Measurements from ENCODE around the gene GK. TPM values are rescaled to one million over a fixed set of nuclear protein-coding genes. Genes with fewer than 3 reads are reported as not detected.

The GK gene
- total RNA-seq, 1 experiment from 2014 or later, result 5.5 TPM

DNA sequence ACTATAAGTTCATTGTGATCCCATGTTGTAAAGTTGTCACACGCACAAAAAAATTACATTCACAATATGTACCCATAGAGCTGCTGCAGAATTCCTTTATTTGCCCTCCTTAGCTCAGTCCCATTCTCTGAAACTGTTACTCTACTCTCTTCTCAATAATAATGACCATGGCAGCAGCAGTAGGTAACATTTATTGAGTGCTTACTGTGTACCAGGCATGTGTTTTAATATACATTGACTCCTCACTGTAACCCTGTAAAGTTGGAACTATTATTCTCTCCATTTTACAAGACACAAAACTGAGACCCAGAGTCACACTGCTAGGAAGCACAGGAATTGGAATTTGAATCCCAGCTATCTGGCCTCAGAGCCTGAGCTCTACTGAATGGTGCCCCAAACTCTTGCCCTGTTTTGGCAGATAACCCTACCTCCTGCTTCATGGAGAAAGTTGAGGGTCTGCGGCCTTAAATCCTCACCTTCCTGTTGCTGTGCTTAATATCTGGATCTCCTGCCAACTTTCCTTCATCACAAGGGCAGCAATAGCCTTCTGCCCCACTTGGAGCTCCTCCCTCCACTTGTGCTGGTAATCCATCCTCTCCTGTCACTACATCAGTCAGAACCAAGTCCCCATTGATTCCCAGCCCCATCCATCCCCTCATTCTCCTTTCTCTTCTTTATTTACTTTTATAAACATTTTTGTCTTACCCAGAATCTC lies 20.8 kb downstream of the GK start:
- no peaks in the 10 kb centered on the region for H3K27me3 ChIP-seq
- DNase-seq, result no peak
- H3K36me3 ChIP-seq, result no peaks in the 10 kb centered on the region
- H3K9me3 ChIP-seq, result no peaks in the 10 kb centered on the region
- no peak overlapping the region for H3K4me3 ChIP-seq

DNA sequence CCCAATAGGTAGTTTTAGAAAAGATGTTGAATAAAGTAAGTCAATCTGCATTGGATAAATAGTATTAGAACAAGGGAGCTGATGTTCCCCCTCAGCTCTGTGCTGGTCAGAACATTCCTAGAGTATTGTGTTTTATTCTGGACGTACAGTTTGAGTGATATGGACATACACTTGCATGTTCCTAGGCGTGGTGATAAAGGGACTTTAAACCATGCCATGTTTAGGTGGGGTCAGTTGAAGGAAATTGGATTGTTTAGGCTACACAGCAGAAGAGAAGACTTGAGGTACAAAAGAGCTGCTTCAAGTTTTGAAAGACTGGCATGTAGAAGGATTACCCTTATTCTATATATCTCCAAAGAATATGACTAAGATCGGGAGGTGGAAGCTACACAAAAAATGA lies 21.6 kb downstream of the GK start:
- no peaks in the 10 kb centered on the region for H3K27me3 ChIP-seq

DNA sequence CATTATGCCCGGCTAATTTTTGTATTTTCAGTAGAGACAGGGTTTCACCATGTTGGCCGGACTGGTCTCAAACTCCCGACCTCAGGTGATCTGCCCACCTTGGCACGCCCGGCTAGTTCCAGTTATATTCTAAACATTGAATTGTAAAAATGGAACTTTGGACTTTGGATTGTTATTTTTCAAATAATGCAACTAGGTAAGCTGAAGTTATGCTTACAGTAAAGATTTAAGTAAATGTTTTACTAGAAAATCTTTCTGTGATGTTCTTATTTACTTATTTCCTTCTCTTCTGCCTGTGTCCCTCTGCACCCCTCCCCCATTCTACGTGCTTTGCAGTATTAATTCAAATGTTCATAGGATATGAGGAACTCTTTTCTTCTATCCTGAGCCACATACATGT lies 26.1 kb downstream of the GK start:
- H3K27me3 ChIP-seq, result no peaks in the 10 kb centered on the region
- H3K4me3 ChIP-seq, result no peak overlapping the region
- DNase-seq, result no peak
- H3K36me3 ChIP-seq, result no peaks in the 10 kb centered on the region
- H3K9me3 ChIP-seq, result no peaks in the 10 kb centered on the region

More for the DNA sequence above, 21.6 kb downstream of the GK start:
- no peaks in the 10 kb centered on the region for H3K36me3 ChIP-seq
- no peaks in the 10 kb centered on the region for H3K9me3 ChIP-seq
- no peak overlapping the region for H3K4me3 ChIP-seq
- DNase-seq, result no peak

DNA sequence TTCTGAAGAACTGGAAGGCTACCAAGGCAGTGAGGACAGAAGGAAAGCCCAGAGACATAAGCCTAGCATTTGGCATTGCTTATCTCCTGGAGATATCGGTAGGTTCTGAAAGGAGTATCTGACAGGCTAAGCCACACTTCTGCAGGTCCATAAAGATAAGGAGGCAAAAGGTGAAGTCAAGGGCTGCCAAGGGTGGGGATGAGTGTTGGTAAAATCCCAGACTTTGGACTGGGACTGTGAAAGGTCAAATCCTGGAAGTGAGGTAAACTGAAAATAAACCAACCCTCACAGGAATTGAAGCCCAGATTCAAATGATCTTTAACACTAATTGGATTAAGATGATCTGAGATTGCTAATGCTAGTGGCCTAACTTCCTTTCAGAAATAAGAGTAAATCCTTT lies 27.4 kb downstream of the GK start:
- DNase-seq, result no peak
- Histone ChIP-seq H3K36me3 (no peaks in the 10 kb centered on the region), H3K4me3 (no peak overlapping the region), H3K9me3 (no peaks in the 10 kb centered on the region), H3K27me3 (no peaks in the 10 kb centered on the region)

DNA sequence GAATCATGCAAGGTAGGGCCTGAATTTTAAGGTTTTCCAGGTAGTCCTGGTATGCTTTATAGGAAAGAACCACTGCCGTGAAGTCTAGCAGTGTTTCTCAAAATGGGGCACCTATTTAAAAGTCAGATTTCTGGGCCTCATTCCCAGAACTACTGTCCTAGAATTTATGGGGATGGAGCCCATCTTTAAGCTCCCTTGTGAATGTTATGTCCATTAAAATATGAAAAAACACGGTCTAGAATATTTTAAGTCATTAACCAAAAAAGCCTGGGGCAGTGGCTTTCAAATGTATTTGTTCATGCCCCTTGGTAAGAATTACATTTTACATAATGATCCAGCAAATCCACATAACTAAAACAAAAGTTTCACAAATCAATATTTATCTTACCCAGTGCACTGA lies 35.4 kb downstream of the GK start:
- no peak overlapping the region for H3K4me3 ChIP-seq
- H3K9me3 ChIP-seq, result no peaks in the 10 kb centered on the region
- no peaks in the 10 kb centered on the region for H3K36me3 ChIP-seq
- H3K27me3 ChIP-seq, result no peaks in the 10 kb centered on the region
- DNase-seq, result no peak

DNA sequence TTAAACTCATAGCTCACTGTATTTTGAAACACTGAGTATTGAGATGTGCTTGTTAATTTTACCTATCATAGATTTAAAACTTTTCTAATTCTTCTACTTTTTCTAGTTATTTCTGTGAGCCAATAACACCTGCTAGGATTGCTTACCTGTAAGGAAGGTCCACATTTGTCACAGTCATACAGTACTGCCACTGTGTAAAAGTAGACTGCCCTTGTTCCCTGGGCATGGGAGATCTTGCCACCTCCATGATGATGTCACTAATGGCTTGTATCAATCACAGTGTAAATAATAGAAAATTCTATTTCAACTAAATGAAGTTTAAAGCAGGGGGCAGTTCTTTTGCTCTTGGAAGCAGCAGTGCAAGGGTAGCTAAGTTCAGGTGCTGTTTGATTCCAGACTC lies 35.9 kb downstream of the GK start:
- no peak overlapping the region for H3K4me3 ChIP-seq
- H3K36me3 ChIP-seq, result no peaks in the 10 kb centered on the region
- no peaks in the 10 kb centered on the region for H3K27me3 ChIP-seq
- H3K9me3 ChIP-seq, result no peaks in the 10 kb centered on the region
- DNase-seq, result no peak

DNA sequence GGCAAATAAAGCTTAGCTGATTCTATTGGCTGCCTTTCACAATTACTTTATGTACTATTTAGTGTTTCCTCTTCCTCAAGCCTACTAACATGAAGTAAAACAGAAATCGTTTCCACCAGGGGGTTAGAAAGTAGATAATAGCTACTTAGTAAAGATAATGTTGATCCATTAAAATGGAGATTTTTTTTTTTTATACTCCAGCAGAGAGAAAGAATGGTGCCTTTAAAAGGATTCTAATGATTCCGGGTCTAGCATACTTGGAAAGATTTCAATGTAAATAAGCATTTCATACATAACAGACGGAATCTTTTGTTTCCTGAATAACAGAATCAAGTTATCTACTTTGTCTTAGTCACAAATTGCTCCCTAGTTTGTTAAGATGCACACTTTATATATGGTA lies 37.1 kb downstream of the GK start:
- no peaks in the 10 kb centered on the region for H3K27me3 ChIP-seq
- H3K4me3 ChIP-seq, result no peak overlapping the region
- DNase-seq, result no peak
- H3K36me3 ChIP-seq, result no peaks in the 10 kb centered on the region
- H3K9me3 ChIP-seq, result no peaks in the 10 kb centered on the region

DNA sequence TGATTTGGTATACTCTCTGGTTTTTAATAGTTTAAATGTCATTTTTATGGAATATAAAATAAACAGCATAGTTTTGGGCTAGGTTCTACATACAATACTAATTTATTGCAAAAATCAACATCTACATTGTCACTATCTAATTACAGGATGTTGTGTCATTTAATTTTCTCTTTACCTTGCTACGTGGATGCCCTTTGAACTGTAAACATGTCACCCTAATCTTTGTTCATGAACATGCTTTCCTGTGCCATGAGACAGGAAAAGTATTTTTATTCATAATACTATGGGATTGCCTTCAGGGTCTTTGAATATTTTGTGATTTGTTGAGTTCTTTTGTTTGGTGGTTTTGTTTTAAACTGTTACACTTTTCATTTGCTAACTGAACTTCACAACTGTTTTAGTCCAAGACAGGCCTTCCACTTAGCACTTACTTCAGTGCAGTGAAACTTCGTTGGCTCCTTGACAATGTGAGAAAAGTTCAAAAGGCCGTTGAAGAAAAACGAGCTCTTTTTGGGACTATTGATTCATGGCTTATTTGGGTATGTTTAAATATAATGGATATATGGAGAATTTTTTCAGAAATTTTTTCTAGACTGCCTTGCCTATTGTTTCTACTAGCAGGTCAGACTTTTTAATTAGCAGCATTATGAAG lies 40.9 kb downstream of the GK start:
- H3K4me3 ChIP-seq, result no peak overlapping the region
- no peak for DNase-seq
- H3K27me3 ChIP-seq, result no peaks in the 10 kb centered on the region
- no peaks in the 10 kb centered on the region for H3K36me3 ChIP-seq
- H3K9me3 ChIP-seq, result no peaks in the 10 kb centered on the region

DNA sequence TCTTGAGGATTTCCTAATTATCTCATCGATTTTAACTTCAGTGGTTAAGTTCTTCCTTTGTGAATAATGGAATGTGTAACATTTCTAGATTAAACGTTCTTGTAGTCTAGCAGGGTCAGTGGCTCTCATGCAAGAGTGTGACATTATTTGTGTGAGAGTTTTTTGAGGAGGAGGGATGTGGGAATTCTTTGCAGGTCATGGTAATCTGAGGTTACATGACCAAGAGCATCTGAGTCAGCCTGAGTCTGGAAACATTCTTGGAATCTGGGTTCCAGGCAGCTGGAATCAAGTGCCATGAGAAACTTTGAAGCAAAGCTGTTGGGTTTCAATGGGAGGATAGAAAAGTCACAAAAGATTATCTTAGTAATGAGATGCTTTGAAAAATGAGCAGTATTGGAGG lies 49.5 kb downstream of the GK start:
- Histone ChIP-seq H3K9me3 (no peaks in the 10 kb centered on the region), H3K36me3 (no peaks in the 10 kb centered on the region), H3K27me3 (no peaks in the 10 kb centered on the region), H3K4me3 (no peak overlapping the region)
- DNase-seq, result no peak

DNA sequence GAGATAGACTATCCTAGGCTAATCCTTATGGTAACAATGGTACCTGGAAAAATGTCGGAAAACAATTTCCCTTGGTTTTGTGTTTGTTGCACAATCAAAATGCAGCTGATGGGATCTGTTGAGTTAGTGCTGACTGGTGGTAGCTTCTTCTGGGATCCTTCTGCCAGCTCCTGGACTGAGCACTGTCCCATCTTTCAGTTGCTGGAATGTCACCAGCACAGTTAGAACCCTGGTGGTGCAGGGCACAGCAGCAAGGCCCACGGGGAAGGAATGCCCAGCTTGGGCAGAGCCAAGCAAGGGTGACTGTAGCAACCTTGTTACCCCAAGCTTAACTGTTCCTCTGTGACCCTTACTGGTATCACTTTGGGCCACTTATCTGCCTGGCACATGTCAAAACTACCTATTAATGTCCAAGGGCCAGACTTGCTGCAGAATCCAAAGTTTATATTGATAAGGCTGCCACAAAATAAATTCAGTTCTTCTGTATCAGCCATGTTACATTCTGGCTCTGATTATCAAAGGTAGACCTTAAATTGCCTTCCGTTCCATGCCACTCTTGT lies 53.1 kb downstream of the GK start:
- Histone ChIP-seq H3K36me3 (no peaks in the 10 kb centered on the region), H3K9me3 (no peaks in the 10 kb centered on the region), H3K27me3 (no peaks in the 10 kb centered on the region), H3K4me3 (no peak overlapping the region)
- DNase-seq, result no peak

DNA sequence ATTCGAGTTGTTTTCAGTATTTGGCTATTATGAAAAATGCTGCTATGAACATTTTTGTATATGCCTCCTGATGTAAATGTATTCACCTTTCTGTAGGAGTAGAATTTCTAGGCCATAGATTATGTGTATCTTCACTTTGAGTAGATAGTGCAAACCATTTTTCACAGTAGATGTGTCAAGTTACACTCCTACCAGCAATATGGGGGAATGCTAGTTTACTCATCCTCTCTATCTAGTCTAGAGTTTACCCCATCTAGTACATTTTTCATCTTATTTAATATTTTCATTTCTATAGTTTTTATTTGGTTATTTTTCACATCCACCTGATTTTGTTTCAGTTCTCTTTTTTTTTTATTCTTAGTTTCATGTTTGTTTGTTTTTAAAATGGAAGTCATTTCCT lies 59.0 kb downstream of the GK start:
- no peak for DNase-seq
- H3K4me3 ChIP-seq, result no peak overlapping the region
- no peaks in the 10 kb centered on the region for H3K36me3 ChIP-seq
- no peaks in the 10 kb centered on the region for H3K27me3 ChIP-seq
- no peaks in the 10 kb centered on the region for H3K9me3 ChIP-seq

DNA sequence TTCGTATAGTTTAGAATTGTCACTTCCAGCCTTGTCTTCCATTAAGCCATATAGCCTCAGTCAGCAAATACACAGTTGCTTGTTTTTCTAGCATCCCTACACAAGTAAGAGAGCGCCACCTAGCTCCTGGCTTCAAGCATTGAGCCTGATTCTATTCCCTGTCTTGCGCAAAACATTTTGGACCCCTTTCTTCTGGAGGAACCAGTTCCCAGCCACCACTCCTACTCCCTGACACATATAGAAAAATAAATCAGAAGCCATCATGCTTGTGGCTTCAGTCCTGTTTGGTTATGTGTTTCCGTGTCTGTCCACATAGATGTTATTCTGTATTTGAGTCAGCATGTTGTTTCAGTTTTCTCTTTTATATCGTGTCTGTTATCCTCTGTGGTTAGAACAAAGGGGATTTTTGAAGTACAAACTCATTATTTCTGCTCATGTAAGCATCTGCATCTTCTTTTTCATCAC lies 59.9 kb downstream of the GK start:
- DNase-seq, result peak; percentile 7
- Histone ChIP-seq H3K36me3 (no peaks in the 10 kb centered on the region), H3K27me3 (no peaks in the 10 kb centered on the region), H3K4me3 (no peak overlapping the region), H3K9me3 (no peaks in the 10 kb centered on the region)

DNA sequence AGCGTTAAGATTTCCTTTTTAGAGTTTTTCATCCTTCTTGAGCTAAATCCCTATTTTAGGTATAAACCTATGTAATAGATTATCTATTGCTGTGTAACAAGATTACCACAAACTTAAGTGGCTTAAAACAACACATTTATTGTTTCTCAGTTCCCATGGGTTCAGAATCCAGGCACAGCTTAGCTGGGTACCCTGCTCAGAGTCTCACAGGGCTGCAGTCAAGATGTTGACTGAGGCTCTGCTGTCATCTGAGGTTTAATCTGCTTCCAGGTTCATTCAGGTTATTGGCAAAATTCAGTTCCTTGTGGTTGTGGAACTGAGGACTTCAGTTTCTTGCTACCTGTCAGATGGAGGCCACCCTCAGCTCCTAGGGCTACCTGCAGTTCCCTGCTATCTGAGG lies 60.9 kb downstream of the GK start:
- H3K36me3 ChIP-seq, result no peaks in the 10 kb centered on the region
- no peak for DNase-seq
- H3K27me3 ChIP-seq, result no peaks in the 10 kb centered on the region
- H3K4me3 ChIP-seq, result no peak overlapping the region
- no peaks in the 10 kb centered on the region for H3K9me3 ChIP-seq

DNA sequence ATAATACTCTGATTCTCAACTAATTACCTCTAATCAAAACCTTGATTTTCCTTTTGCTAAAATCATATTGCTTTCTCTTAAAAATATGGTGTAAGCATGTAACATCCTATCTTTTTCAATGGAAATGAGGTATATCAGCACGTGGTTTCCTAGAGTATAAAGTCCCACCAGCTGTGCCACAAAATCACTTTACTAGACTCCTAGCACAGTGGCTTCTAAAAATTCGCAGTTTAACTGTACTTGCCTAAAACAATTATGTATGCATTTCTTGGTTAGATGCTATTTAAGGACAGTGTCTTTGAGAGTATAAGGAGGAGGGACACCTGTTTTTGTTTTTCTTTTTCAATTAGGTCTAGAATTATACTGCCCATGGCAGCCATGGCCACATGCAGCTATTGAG lies 62.8 kb downstream of the GK start:
- Histone ChIP-seq H3K9me3 (no peaks in the 10 kb centered on the region), H3K36me3 (no peaks in the 10 kb centered on the region), H3K27me3 (no peaks in the 10 kb centered on the region), H3K4me3 (no peak overlapping the region)
- no peak for DNase-seq

DNA sequence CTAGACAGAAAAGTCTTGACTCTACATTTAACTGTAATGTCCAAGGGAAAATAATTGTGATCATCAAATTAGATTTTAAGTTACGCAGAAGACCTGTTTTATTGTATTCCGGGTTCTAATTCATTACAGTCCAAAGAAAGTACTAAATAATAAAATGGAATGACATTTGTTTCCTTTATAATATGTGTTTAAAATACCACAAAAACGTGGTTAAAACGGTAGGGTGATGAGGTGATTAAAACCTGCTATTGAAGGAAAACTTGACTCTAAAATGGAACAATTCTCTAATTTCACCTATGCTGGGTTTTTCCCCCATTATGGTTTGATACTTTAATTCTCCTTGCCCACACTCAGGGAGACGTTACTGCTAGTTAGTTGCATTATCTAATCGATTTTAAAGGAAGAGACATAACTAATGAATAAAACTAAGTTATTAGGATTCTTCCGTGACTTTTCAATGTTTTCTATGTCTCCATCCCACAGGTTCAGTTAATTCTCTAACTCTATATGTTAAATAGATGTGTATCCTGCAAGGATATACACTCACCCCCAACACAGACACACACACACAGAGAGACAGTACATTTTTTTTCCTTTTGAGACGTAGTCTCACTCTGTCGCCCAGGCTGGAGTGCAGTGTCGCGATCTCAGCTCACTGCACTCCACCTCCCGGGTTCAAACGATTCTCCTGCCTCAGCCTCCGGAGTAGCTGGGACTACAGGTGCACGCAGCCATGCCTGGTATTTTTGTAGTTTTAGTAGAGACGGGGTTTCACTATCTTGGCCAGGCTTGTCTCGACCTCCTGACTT lies 80.8 kb downstream of the GK start:
- Histone ChIP-seq H3K9me3 (no peaks in the 10 kb centered on the region), H3K4me3 (no peak overlapping the region), H3K36me3 (no peaks in the 10 kb centered on the region), H3K27me3 (no peaks in the 10 kb centered on the region)
- DNase-seq, result no peak

DNA sequence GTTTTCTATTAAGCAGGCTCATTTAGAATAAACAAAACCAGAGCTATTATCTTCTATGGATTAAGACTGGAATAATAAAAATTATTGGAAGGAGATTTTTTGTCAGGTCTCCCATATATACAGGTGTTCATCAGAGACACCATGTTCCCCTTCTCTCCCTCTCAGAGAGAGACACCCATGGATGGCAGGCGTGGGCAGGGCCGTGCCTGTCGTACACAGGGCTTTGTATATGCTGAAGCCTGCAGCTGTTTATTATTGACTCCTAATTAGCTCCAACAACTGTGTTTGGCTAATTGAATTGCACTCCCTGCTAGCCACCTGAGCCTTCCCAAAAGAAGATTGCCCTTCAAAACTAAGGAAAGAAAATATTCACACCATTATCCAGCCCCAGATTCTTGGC lies 81.6 kb downstream of the GK start:
- no peak overlapping the region for H3K4me3 ChIP-seq
- no peak for DNase-seq
- H3K36me3 ChIP-seq, result no peaks in the 10 kb centered on the region
- H3K9me3 ChIP-seq, result no peaks in the 10 kb centered on the region
- H3K27me3 ChIP-seq, result no peaks in the 10 kb centered on the region

DNA sequence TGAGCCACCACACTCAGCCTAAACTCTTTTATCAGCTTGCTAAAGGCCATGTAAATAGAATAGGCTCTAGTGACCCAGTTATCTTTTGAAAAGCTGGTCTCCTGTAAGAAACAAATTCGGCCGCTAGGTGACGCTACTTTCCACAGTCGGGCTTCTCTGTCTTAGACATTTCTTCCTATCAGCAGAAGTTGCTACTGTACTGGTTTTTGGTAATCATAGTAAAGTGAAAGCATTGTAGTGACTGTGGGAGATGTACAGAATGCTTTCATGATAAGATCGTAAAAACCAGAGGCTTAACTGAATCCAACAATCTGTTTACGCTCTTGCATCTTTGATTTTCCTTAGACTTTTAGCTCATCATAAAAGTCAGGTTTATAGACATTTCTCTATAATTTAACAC lies 82.6 kb downstream of the GK start:
- Histone ChIP-seq H3K36me3 (no peaks in the 10 kb centered on the region), H3K27me3 (no peaks in the 10 kb centered on the region), H3K9me3 (no peaks in the 10 kb centered on the region), H3K4me3 (no peak overlapping the region)
- DNase-seq, result peak; percentile 38
